Natural killer cell treated with Interleukin-12 subunit alpha and Interleukin-12 subunit beta and Interleukin-15 and Interleukin-18, amount 100 ng/mL, for 72 hours (primary cell): Measurements from ENCODE around the gene FBXO44. TPM values are rescaled to one million over a fixed set of nuclear protein-coding genes. Genes with fewer than 3 reads are reported as not detected.
"Not testable (repeated sequence)": the region's sequence is repeated elsewhere in the genome, so short reads cannot be mapped to it uniquely, and the experiment has no call there.

Source experiments
- ATAC-seq, 2 donors: fragments of 150-1000 bp; cut with Tn5 transposase in 1 of 2; sonication (Bioruptor Pico), chemical (Tn5 transposase) in 1 of 2; 2 replicates each; pipeline ENCODE4 v1.10.0; 2021
- DNase-seq: peaks from one replicate; pipeline ENCODE4 v3.0.0; 2022; ENCODE audit warnings: low spot score
- H3K27ac Mint-ChIP-seq, 2 donors: 1 replicate in 1 of 2; 2 replicates in 1 of 2; pipeline ENCODE4 v1.8.0; 2022; ENCODE audit warnings: mixed read lengths in 2 of 2, mild to moderate bottlenecking in 1 of 2, moderate library complexity in 1 of 2
- H3K27me3 Mint-ChIP-seq, 2 donors: 1 replicate in 1 of 2; 2 replicates in 1 of 2; pipeline ENCODE4 v1.8.0; 2022; ENCODE audit warnings: mixed read lengths in 2 of 2
- H3K36me3 Mint-ChIP-seq: one replicate; pipeline ENCODE4 v1.8.0; 2022; ENCODE audit warnings: mixed read lengths
- H3K4me1 Mint-ChIP-seq, 2 donors: 1 replicate in 1 of 2; 2 replicates in 1 of 2; pipeline ENCODE4 v1.8.0; 2022; ENCODE audit warnings: low read depth in 2 of 2, mixed read lengths in 2 of 2, mild to moderate bottlenecking in 1 of 2
- H3K4me3 Mint-ChIP-seq: one replicate; pipeline ENCODE4 v1.8.0; 2022; ENCODE audit warnings: mixed read lengths
- H3K9me3 Mint-ChIP-seq: 2 replicates; pipeline ENCODE4 v1.8.0; 2022; ENCODE audit warnings: mixed read lengths
- total RNA-seq, 2 donors: library from RNA; stranded (reverse); gene quantifications; one replicate each; pipeline ENCODE4 v1.2.3, GENCODE V29; 2022

Gene FBXO44, protein sequence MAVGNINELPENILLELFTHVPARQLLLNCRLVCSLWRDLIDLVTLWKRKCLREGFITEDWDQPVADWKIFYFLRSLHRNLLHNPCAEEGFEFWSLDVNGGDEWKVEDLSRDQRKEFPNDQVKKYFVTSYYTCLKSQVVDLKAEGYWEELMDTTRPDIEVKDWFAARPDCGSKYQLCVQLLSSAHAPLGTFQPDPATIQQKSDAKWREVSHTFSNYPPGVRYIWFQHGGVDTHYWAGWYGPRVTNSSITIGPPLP
- 10 to 100 TPM; 45.4 to 49.7 TPM for total RNA-seq

DNA sequence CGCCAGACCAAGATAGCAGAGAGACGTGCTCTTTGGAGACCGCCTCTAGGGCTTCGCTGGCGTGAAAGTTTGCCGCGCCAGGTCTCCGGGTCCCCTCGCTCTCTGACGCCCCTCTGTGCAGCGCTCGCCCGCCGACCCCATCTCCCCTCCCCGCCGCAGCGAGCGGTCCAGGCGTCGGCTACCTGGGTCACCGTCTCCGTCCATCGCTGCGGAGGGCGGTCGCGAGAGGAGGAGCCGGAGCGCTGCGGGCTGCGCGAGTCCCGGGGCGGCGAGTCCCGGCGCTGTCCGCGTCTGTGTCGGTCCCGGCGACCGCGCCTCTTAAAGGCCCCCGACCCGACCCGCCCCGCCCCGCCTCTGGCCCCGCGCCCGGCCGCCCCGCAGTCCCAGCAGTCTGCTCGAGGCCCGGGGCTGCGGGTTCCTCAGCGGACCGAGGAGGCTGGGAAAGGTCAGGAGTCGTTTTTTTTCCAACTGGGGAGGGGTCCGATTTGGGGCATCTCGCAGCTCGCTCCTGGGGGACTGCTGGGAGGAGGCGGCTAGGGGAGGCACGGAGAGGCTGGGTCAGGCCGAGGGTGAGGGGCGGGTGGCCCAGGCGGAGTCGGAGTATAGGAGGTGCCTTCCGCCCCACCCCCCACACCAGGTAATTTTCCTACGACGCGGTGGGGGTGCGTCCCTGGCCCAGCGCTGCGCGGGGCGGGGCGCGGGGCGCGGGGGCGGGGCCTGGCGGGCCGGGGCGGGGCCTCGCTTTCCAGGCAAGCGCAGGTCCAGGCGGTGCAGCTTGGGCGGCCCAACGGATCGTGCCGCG lies at the start of gene FBXO44, which contains the start of gene FBXO2:
Gene FBXO44 (plus strand): TSS at position 741 of the 802 bp plus-strand sequence. CDS start 959 bp downstream, outside the sequence.
Gene FBXO2 (minus strand): TSS at position 293 of the 802 bp plus-strand sequence. CDS start 89 bp downstream, at position 204.
- no peak within 1 kb of the TSS for H3K27ac Mint-ChIP-seq
- no peaks in the 10 kb centered on the region for H3K36me3 Mint-ChIP-seq
- H3K4me3 Mint-ChIP-seq: peak within 1 kb of the TSS; percentile 71
- H3K27me3 Mint-ChIP-seq: no peaks in the 10 kb centered on the region
- H3K9me3 Mint-ChIP-seq: no peaks in the 10 kb centered on the region
- peaks cover 27% of the 10 kb centered on the region in 2 donors for H3K4me1 Mint-ChIP-seq
- DNase-seq (peak; percentile 74), ATAC-seq (peak; percentile 82)

DNA sequence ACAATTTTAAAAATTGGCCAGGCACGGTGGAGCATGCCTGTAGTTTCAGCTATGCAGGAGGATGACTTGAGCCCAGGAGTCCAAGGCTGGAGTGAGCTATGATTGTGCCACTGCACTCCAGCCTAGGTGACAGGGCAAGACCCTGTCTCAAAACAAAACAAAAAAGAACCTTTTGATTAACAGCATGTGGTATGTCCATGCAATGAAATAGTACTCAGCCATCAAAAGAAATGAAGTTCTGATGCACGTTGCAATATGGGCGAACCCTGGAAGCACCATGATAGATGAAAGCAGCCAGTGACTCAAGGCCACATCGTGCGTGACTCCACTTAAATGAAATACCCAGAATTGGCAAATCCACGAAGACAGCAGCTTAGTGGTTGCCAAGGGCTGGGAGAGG lies 47.9 kb upstream of the FBXO44 start:
- ATAC-seq (no peak), DNase-seq (no peak)
- Mint-ChIP-seq H3K27me3 (peaks cover 8% of the 10 kb centered on the region in 2 donors), H3K27ac (no peak overlapping the region), H3K4me1 (no peaks in the 10 kb centered on the region), H3K9me3 (no peaks in the 10 kb centered on the region), H3K4me3 (no peak overlapping the region), H3K36me3 (no peaks in the 10 kb centered on the region)

DNA sequence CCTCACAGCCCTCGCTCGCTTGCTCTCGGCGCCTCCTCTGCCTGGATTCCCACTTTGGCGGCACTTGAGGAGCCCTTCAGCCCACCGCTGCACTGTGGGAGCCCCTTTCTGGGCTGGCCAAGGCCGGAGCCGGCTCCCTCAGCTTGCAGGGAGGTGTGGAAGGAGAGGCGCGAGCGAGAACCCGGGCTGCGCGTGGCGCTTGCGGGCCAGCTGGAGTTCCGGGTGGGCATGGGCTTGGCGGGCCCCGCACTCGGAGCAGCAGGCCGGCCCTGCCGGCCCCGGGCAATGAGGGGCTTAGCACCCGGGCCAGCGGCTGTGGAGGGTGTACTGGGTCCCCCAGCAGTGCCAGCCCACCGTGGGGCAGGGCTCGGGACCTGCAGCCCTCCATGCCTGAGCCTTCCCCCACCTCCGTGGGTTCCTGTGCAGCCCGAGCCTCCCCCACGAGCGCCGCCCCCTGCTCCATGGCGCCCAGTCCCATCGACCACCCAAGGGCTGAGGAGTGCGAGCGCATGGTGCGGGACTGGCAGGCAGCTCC lies 46.0 kb upstream of the FBXO44 start:
- not testable (repeated sequence) for H3K4me3 Mint-ChIP-seq, H3K27ac Mint-ChIP-seq, DNase-seq, H3K9me3 Mint-ChIP-seq, H3K4me1 Mint-ChIP-seq, ATAC-seq, H3K36me3 Mint-ChIP-seq, H3K27me3 Mint-ChIP-seq

DNA sequence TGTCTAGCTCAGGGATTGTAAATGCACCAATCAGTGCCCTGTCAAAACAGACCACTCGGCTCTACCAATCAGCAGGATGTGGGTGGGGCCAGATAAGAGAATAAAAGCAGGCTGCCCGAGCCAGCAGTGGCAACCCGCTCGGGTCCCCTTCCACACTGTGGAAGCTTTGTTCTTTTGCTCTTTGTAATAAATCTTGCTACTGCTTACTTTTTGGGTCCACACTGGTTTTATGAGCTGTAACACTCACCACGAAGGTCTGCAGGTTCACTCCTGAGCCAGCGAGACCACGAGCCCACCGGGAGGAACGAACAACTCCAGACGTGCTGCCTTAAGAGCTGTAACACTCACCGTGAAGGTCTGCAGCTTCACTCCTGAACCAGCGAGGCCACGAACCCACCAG lies 45.3 kb upstream of the FBXO44 start:
- H3K27me3 Mint-ChIP-seq, H3K4me3 Mint-ChIP-seq, H3K9me3 Mint-ChIP-seq, ATAC-seq, H3K27ac Mint-ChIP-seq, H3K4me1 Mint-ChIP-seq, DNase-seq, H3K36me3 Mint-ChIP-seq: not testable (repeated sequence)

DNA sequence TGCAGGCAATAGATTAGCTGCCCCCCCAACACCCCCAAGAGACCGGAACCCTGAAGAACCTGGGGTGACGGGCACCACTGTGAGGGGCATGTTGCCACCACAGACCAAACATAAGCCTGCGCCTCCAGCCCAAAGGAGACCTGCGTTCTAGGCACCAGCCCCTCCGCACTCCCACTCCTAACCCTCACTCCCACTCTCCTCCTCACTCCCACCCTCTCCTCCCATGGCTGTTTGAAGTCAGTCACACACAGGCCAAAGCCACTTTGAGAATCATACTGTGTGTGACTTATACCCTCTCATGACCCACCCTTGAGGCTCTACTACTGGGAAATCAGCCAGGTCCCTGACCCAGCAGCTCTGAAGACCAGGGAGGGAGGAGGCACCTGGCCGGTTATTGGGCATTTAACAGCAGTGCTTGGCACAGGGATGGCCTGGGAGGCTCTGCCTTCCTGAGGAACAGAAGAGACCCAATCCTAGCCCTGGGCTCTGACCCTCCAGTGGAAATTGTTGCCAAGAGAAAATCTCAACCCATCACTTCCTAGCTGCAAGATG lies 44.0 kb upstream of the FBXO44 start:
- H3K27me3 Mint-ChIP-seq: peaks cover 10 to 13% of the 10 kb centered on the region in 2 donors
- DNase-seq (peak; percentile 59), ATAC-seq (peak in 1 of 2 donors; percentile 25)
- H3K9me3 Mint-ChIP-seq: no peaks in the 10 kb centered on the region
- H3K4me3 Mint-ChIP-seq: no peak overlapping the region
- H3K36me3 Mint-ChIP-seq: no peaks in the 10 kb centered on the region
- no peak overlapping the region for H3K27ac Mint-ChIP-seq
- H3K4me1 Mint-ChIP-seq: no peaks in the 10 kb centered on the region

DNA sequence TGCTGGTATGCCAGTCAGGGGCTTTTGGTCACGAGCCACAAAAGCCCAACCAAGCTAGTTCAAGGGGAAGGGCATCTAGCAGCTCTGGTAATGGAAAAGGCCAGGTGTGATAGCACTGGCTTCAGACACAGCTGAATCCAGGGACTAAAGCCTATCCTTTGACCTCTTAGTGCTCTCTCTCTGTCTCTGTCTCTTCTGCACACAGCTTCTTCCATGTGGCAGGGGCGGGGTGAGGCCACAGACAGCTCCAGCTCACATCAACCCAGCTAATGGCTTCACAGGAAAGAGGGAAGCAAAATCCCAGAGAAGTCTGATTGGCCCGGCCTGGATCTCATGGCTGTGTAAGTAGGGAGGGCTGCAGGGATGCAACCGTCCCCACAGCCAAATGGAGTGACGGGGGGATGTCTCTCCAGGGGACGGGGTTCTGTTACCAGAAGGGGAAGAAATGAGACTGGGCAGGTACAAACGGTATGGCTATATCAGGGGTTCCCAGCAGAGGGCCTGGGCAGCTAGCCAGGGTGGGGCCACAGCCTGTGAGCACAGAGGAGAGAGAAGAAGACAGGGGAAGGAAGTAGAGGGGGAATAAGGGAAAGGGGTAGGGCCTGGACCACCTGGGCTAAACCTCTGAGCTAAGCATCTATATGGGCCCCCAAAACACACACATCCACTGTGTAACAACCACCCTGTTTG lies 42.9 kb upstream of the FBXO44 start:
- H3K27me3 Mint-ChIP-seq: peaks cover 7 to 9% of the 10 kb centered on the region in 2 donors
- DNase-seq (no peak), ATAC-seq (peak; percentile 20 to 28)
- no peaks in the 10 kb centered on the region for H3K4me1 Mint-ChIP-seq
- no peak overlapping the region for H3K4me3 Mint-ChIP-seq
- H3K9me3 Mint-ChIP-seq: no peaks in the 10 kb centered on the region
- H3K36me3 Mint-ChIP-seq: no peaks in the 10 kb centered on the region
- no peak overlapping the region for H3K27ac Mint-ChIP-seq

DNA sequence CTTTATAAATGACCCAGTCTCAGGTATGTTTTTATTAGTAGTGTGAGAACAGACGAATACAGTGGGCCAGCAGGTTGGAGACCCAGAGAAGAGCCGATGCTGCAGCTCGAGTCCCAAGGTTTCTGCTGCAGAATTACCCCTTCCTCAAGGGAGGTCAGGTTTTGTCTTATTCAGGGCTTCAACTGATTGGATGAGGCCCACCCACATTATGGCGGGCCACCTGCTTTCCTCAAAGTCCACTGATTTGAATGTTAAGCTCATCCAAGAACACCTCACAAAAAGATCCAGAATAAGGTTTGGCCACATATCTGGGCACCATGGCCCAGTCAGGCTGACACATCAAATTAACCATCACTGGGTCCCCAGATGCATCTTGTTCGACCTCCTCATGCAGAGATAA lies 41.3 kb upstream of the FBXO44 start:
- H3K27me3 Mint-ChIP-seq: peaks cover 9 to 10% of the 10 kb centered on the region in 2 donors
- H3K4me3 Mint-ChIP-seq: no peak overlapping the region
- no peak for ATAC-seq
- H3K4me1 Mint-ChIP-seq: no peaks in the 10 kb centered on the region
- H3K27ac Mint-ChIP-seq: no peak overlapping the region
- H3K9me3 Mint-ChIP-seq: no peaks in the 10 kb centered on the region
- no peaks in the 10 kb centered on the region for H3K36me3 Mint-ChIP-seq
- DNase-seq: no peak

DNA sequence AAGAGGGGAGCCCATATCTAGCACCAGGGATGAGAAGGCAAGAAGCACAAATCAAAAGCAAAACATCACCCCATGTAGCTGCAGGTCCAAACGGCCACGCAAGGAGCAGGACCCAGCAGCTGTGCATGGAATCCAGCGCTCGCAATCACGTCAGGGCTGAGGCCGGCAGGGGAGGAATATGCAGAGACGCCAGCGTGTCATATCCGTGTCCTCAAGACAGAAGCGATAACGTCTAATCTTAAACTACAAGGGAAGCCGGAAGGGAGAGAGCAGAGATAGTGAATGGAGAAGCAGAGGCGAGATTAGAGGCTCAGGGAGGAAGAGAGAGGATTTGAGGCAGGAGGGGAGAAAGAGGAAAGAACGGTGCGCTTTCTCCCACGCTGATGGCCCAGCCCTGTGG lies 39.6 kb upstream of the FBXO44 start:
- no peak overlapping the region for H3K4me3 Mint-ChIP-seq
- DNase-seq: no peak

DNA sequence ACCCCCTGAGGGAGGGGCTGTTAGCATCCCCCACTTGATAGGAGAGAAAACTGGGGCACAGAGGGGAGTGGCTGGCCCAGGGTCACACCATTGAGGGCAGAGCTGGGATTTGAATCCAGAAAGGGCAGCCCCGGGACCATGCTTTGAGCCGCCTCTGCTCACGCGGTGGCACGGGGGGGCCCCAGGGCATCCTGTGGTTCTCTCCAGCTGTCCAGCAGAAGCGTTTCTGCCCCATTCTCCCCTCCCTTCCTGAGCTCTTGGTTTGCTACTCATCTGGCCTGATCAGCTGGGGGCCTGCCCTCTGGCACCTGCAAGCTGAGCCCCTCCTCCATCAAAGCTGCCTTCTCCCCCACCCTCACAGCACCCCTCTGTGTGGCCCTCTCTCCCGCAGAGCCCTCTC lies 37.9 kb upstream of the FBXO44 start:
- Mint-ChIP-seq H3K4me3 (no peak overlapping the region), H3K4me1 (no peaks in the 10 kb centered on the region), H3K9me3 (no peaks in the 10 kb centered on the region), H3K27ac (no peak overlapping the region), H3K27me3 (peaks cover 13 to 16% of the 10 kb centered on the region in 2 donors), H3K36me3 (no peaks in the 10 kb centered on the region)
- ATAC-seq: no peak
- DNase-seq: no peak

More for the DNA sequence above, 39.6 kb upstream of the FBXO44 start:
- Mint-ChIP-seq H3K9me3 (no peaks in the 10 kb centered on the region), H3K36me3 (no peaks in the 10 kb centered on the region), H3K27ac (no peak overlapping the region), H3K4me1 (no peaks in the 10 kb centered on the region), H3K27me3 (peaks cover 9 to 10% of the 10 kb centered on the region in 2 donors)
- no peak for ATAC-seq

DNA sequence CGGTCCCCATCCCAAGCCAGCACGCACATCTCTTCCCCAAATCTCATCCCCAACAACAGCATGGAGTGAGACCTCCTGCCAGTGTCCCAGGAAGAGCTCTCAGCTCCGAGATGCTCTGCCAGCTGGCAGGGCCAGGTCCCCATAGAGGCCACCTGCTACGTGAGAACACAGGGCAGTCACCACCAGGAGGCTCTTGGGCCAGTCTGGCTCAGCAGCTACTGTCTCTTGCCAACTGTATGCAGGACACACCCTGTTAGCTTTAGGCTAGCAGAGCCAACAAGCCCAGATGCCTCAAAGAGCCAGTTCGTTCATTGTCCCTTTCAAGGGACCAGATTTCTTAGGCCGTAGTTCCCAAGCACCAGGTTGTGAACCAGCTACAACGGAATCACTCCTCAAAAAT lies 37.4 kb upstream of the FBXO44 start:
- H3K27ac Mint-ChIP-seq: no peak overlapping the region
- ATAC-seq (peak in 1 of 2 donors; percentile 18), DNase-seq (no peak)
- no peaks in the 10 kb centered on the region for H3K4me1 Mint-ChIP-seq
- H3K4me3 Mint-ChIP-seq: no peak overlapping the region
- peaks cover 12 to 21% of the 10 kb centered on the region in 2 donors for H3K27me3 Mint-ChIP-seq
- no peaks in the 10 kb centered on the region for H3K9me3 Mint-ChIP-seq
- no peaks in the 10 kb centered on the region for H3K36me3 Mint-ChIP-seq

DNA sequence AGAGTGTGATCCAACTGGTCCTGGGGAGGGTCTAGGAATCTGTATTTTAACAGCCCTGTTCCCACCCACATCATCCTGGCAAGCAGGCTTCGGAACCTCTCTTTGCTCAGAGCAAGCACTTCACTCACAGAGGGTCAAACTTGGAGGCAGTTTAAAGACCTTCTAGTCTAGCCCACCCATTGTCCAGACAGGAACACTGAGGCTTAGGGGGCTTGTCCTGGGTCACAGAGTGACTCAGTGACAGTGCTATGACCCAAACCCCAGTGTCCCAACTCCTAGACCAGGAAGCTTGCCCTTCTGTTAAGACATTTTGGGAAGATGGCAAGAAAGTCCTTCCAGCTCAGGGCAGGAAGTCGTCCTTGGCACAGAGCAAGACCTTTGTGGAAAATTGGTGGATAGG lies 36.9 kb upstream of the FBXO44 start:
- no peaks in the 10 kb centered on the region for H3K9me3 Mint-ChIP-seq
- no peak overlapping the region for H3K4me3 Mint-ChIP-seq
- no peaks in the 10 kb centered on the region for H3K4me1 Mint-ChIP-seq
- ATAC-seq (no peak), DNase-seq (no peak)
- H3K27me3 Mint-ChIP-seq: peaks cover 11 to 21% of the 10 kb centered on the region in 2 donors
- H3K27ac Mint-ChIP-seq: no peak overlapping the region
- H3K36me3 Mint-ChIP-seq: no peaks in the 10 kb centered on the region

DNA sequence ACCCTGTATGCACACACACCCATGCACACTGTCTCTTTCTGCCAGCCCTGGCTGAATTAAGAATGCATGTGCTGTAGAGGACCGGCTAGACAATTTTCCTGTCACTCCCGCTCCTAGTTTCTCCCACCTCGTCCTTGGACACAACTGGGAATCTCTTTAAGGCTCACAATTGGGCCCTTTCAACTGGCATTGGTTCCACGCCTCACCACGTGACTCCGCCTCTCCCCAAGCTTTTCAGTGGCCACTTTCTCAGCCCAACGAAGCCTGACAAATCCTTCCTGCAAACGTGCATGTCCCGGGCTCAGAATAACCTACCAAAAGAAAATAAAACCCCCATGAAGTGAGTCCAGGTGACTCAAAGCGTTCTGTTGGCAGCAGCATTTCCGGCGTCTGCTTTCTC lies 34.3 kb upstream of the FBXO44 start:
- no peaks in the 10 kb centered on the region for H3K36me3 Mint-ChIP-seq
- ATAC-seq: no peak
- H3K4me1 Mint-ChIP-seq: no peaks in the 10 kb centered on the region
- no peak overlapping the region for H3K4me3 Mint-ChIP-seq
- H3K27ac Mint-ChIP-seq: no peak overlapping the region
- peaks cover 11 to 20% of the 10 kb centered on the region in 2 donors for H3K27me3 Mint-ChIP-seq
- DNase-seq: no peak
- no peaks in the 10 kb centered on the region for H3K9me3 Mint-ChIP-seq

DNA sequence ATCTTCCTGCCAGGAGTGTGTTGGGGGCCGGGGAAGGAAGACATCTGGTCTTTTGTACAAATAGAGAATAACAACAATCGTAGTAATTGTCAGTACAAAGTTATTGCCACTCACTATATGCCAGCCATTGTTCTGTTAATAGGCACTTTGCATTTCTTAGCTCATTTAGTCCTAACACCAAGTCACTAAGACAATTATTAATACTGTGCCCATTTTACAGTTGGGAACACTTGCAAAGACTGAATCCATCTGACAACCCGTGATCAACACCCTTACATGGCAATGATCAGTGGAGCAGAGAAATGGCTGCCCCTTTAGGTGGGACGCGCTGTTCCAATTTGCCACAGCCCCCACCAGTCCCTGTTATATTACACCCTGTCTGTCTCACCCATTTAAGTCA lies 33.8 kb upstream of the FBXO44 start:
- no peak overlapping the region for H3K27ac Mint-ChIP-seq
- peaks cover 11 to 22% of the 10 kb centered on the region in 2 donors for H3K27me3 Mint-ChIP-seq
- H3K4me3 Mint-ChIP-seq: no peak overlapping the region
- no peak for DNase-seq
- H3K4me1 Mint-ChIP-seq: no peaks in the 10 kb centered on the region
- no peaks in the 10 kb centered on the region for H3K9me3 Mint-ChIP-seq
- no peak for ATAC-seq
- no peaks in the 10 kb centered on the region for H3K36me3 Mint-ChIP-seq
